ENCODE data around the gene GNG2.

GNG2 gene

DNA sequence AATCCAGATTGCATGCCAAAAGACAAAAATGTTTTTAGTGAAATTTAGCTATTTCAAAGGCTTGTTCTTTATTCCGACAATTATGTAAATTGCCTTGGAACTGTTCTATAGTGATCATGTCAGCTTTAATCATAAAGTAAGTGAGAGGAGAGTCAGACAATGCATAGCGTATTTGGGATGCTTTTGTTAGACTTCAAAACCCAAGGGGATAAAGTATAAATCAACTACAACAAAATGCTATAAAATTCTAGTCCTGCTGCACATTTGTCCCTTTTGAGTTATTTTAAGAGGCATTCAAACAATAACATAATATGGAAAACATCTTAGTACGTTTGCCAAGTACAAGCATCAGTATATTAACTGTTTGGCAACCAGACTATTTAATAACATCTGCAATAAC is 140.3 kb downstream of the GNG2 start:
- DNase-seq: no peak

DNA sequence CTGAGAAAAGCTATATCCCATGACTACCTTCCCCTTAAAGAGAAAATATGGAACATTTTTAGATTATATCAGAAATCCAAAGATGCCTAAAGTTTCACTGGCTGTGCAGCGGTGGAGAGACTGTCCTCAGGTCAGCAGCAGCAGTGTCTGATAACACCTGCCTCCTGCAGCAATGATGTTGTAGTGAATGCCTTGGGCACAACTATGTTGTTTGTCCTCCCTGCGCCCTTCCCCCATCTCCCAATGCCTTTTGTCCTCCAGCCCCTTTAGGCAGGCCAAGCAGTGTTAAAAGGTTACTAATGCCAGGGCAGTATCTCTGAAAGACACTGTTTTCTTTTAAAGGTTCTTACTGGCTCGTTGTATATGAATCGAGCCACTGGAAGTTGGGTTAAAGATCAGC is 142.1 kb downstream of the GNG2 start:
- no peak for DNase-seq

DNA sequence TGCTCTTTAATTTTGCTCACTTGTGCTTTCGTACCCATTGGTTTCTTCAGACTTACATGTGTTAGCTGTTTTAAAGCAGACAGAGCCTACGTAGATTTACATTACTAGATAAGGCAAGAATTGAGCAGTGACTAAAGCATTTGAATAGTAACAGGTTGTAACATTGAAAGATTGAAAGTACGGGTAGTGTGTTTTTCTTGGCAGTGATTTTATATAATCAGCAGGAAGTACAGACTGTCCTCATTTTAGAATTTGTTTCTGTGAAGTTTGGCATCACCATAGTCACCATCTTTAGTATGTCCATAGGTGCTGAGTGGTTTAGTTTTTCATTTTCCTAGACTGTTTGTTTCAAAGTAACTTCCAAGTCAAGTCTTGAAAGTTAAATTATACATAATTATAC is 142.9 kb downstream of the GNG2 start:
- DNase-seq: no peak

DNA sequence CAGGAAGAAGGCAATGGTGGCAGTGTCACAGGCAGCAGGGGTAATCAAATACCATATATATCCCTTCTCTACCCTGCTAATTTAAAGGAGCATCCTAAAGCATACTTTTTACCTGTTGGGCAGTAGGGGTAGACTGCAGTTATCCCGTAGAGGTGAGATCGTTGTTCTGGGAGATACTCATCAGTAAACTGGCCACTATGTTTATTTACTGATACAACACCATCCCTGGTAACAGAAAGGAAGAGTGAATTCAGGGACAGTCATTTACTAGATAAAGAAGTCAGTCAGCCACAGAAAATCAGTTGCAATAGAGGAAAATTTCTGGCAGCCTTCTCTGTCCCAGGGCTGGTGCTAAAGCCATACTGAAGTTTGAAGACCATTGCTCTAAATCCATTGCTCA is 145.2 kb downstream of the GNG2 start:
- no peak for DNase-seq

DNA sequence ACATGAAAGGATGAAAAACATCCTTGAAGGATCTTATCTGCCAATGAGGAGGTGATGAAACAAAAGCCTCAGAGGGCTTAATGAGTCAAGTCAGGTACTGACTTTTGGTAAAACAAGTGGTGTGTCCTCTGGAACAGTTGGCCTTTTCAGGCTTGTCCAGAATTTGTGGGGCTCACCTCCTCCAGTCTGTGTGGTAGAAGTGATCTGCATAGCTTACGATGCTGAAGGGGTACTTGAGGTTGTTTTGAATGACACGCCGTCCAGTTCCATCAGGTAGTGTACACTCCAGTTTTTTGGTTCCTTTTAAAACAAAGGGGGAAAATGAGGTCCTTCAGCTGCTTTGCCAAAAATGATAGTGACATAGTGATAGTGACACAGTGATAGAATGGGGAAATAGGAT is 145.9 kb downstream of the GNG2 start:
- DNase-seq: no peak

DNA sequence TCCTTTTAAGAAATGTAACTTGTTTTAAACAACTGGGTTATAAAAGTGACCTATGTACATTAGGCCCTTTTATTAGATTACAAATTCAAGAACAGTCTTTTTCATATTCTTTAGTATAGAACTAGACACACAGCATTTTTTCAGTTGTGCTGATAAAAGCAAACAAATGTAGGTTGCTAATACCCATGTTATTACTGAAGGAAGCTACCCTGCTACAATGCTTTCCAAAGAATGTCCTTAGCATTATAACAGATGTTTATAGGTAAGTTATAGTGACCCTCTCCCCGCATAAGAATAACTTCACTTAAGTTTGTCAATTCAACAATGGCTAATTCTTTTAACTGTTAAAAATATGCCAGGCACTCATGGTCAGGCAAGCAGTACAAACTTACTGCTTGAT is 146.8 kb downstream of the GNG2 start:
- DNase-seq: no peak

DNA sequence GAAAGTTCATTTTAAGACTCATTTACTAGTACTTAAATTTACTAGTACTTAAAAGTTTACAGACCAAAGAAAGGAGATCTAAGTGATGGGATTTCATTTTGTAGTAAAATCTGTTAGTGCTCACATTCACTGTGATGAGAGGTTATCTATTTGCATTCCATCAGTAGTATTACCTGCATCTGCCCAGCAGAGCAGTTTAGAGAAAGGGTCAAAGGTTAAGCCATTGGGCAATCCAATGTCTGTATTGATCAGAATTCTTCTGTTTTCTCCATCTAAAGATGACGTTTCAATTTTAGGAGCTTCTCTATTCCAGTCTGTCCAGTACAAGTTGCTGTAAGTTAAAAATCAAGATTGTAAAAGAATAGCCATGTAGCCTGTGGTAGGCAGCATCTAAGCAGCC is 147.2 kb downstream of the GNG2 start:
- no peak for DNase-seq

DNA sequence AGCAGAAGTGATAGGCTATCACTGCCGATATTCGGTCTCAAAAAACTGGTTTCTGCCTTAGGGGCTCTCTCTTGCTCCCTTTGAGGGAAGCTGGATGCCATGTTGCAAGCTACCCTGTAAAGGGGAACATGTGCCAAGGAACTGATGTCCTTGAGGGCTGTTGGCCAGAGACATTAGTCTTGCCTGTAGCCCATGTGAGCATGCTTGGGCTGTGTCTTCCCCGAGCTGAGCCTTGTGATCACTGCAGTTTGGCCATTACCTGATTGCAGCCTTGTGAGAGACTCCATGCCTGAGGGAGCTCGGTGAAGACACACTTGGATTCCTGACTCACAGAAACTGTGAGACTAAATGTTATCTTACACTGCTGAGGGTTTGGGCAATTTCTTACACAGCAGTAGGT is 147.7 kb downstream of the GNG2 start:
- DNase-seq: no peak

DNA sequence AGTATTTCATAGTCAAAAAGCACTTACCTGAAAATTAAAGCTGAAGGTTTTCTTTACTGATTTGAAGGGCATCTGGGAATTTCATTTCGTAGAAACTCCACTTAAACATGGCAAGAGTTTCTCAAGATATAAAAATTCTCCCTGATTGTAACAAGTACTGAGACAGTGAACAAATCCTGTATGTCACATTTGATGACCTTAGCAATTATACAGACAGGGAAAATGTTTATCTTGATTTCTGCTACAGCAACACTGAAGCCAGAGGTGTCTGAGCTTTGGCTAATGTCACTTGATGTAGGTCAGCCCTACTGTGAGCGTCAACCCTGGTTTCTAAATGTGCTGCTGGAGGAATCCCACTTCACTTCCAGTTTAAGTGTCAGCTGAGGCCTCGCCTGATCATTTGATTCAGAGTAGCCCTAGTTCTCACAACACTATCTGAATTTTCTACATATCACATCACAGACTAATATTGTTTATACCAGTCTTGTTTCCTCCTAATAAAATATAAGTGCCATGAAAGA is 149.8 kb downstream of the GNG2 start:
- no peak for DNase-seq

DNA sequence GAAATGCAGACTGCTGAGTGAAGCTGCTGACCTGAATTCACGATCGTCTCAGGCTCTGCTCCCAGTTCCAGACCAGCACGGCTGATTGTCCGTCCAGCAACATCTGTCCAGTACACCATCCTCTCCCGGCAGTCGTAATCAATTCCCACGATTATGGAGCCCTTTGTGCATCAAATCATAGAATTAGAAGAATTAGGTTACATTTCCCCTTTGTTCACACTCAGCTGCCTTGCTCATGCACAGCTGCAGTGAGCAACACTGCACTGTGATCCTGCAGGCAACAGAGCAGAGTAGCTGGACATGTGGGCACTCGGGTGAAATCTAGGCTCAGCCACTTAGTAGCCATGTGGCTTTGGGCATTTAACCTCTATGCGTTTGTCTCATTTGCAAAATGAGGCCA is 151.1 kb downstream of the GNG2 start:
- no peak for DNase-seq

DNA sequence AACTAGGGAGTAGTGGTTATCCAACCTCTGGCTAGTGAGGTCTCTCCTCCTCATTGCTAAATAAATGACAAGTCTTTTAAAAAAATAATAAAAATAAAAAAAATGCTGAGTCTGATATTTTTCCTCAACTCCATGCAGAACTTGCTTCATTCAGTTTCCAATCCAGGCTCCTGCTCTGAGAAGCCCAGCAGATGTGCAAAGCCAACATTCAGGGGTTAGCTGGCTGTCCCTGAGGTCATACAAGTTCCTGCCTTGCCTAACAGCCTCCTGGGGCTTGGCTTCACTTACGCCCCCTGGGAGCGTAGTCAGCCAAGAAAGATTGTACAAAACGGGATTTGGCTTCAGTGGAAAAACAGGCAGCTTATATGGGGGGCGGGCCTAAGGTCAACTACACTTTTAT is 152.2 kb downstream of the GNG2 start:
- no peak for DNase-seq

DNA sequence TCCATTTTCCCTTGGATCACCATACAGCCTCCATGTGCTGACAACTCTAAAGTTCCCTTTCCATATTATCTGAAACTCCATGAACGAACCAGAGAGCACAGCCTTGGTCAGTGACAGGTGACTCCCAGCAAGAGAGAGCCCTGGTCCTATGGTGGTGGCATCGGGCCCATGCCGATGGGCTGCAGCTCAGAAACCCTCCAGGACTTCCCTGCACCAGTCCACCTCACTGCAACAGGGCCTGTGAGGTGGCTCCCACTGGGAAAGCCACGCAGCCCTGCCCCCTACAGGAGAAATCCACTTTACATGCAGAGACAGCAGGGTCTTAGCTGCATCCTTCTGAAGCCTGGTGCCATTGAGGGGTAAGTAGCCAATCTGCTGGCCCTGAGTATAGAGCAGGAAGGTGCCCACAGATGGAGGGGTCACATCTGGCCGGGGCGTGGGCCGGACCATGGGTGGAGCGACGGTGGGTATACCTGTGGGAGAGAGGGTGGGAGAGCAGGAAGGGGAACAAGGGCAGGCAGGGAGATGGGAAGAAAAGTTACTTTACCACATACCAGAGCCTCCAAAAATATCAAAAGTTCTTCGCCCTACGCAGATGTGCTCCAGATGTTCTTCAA is 153.7 kb downstream of the GNG2 start:
- no peak for DNase-seq

DNA sequence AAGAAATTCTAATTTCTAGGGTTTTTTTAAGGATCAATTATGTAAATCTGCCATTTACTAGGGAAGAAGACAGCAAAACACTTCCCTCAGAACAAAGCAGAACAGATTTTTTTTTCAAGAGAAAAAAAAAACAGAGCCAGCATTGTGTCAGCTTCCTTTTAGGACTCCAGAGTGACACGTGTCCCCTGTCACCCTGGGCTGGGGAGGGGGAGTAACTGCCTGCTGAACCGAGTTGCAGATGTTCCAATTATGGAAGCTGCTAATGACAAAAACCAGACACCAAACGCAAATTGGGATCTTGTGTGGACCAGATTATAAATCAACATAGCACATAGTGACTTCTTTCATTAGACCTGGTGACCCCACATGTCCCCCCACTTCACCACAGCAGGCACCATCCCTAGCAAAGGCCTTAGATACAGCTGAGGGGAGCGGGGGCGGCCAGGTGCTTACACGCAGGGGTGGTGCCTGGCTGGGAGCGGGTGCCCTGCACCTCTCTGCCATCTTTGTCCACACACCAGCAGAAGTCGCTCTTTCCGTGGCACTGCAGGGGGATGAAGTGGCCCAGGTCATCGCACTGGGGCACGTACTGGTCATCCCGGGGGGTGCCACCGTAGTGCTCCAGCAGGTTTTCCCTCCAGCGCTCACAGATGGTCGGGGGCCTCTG is 154.3 kb downstream of the GNG2 start:
- no peak for DNase-seq

DNA sequence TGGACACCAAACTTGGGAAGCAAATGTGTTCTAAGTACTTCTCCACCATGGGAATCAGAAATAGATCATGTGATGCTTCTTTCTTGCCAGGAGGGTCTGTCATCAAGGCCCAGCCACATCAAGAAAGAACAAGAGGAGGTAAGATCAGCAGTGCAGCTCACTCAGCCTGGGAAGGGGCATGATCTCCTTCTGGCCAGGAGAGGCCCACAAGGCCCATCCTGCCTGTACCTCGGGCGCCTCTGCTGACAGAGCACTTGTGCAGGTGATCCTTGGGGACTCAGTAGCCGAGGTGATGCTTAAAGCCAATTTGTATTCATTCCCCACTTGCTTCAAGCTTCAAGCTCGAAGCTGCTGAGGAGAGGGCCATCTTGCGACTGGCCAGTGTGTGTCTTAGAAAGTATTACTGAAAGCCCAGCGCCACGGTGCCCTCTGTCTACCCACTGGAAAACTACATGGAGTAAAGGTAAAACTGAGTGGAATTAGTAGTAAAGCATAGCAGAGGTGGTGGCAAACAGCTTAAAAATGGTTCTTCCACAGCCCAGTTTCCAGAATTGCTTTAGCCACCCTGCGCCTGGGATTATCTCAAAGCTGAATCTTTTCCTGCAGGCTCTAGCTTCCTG is 155.1 kb downstream of the GNG2 start:
- DNase-seq: no peak

DNA sequence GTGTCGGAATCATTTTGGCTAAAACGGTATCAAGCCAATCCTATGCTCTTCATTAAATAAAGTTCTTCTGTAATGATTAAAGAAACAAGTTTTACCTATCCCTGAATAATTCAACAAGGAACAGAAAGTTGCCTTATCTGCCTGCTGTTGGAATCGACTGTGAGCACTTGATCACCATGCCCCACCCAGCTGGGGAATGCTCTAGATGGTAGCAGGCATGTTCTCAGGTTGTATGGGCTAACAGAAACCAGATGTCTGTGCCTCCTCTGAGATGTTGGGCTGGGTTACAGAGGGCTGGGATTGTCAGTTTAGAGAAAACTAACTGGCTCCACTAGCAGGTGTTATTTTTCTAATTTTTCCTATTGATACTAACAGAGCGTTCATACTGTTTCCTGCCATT is 157.8 kb downstream of the GNG2 start:
- no peak for DNase-seq

DNA sequence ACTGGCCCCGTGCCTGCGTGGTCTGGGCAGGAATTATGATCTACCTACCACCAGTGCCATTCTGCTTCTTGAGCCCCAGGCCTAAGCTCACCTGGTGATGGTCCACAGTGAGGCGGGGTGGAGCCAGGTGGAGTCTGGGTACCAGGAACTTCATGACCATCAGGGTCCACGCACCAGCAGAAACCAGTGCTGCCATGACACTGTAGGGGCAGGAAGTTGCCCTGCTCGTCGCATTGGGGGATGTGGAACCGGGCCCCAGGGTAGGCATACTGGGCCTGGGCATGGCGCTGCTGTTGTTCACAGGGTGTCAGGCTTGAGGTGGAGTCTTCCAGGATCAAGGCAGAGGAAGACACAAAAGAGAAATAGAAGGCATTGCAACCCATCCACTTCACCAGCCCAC is 158.6 kb downstream of the GNG2 start:
- DNase-seq: no peak
